AG09319 (cell line): ENCODE measurements around the gene PFDN4.

Experiments used
- DNase-seq: peaks from one replicate; pipeline ENCODE4 v3.0.0-alpha.2; 2010; ENCODE audit warnings: low read depth; ENCODE audit errors: extremely low read depth
- CTCF ChIP-seq: IDR thresholded peaks from 2 replicates; pipeline ENCODE4 v1.5.1; 2011; ENCODE audit warnings: low read depth, mild to moderate bottlenecking, inconsistent platforms, low read length, moderate library complexity

Gene PFDN4

GRCh38 chr20:54212226-54212625 is 4.3 kb downstream of the PFDN4 start:
- TF ChIP-seq CTCF: no peak
- DNase-seq: no peak

GRCh38 chr20:54212871-54213270 is 5.0 kb downstream of the PFDN4 start:
- no peak for DNase-seq
- no peak for TF ChIP-seq CTCF

GRCh38 chr20:54214566-54214965 is 6.7 kb downstream of the PFDN4 start:
- no peak for DNase-seq
- no peak for TF ChIP-seq CTCF

GRCh38 chr20:54215157-54215789 is 7.4 kb downstream of the PFDN4 start:
- DNase-seq: no peak
- no peak for TF ChIP-seq CTCF

- no peak for TF ChIP-seq CTCF
- no peak for DNase-seq
Observed at GRCh38 chr20:54217762-54218161, 9.9 kb downstream of the PFDN4 start.

- no peak for DNase-seq
- no peak for TF ChIP-seq CTCF
Observed at GRCh38 chr20:54218470-54218869, 10.6 kb downstream of the PFDN4 start.

- TF ChIP-seq CTCF: peak; percentile 56
- DNase-seq: no peak
Observed at GRCh38 chr20:54219751-54220426, 12.0 kb downstream of the PFDN4 start.
